T-helper 2 cell treated with Interferon-gamma antibody and Interleukin-4, amounts not matched to agents 100 ng/mL and 5 ng/mL, for 36 hours (primary cell): ENCODE results near the gene FAM24A. TPM values are rescaled to one million over a fixed set of nuclear protein-coding genes. Genes with fewer than 3 reads are reported as not detected.
"Not testable (repeated sequence)": the region's sequence is repeated elsewhere in the genome, so short reads cannot be mapped to it uniquely, and the experiment has no call there.

Experiments used
- intact Hi-C: fragments of 100-400 bp; cut with micrococcal nuclease; formaldehyde crosslinking; loops from one replicate; pipeline ENCODE4 v1.15.1; 2023
- total RNA-seq: library from RNA; stranded (reverse); gene quantifications from 2 replicates; pipeline ENCODE4 v1.2.3, GENCODE V29; 2022

FAM24A gene
- total RNA-seq, result not detected in 2 replicates

DNA sequence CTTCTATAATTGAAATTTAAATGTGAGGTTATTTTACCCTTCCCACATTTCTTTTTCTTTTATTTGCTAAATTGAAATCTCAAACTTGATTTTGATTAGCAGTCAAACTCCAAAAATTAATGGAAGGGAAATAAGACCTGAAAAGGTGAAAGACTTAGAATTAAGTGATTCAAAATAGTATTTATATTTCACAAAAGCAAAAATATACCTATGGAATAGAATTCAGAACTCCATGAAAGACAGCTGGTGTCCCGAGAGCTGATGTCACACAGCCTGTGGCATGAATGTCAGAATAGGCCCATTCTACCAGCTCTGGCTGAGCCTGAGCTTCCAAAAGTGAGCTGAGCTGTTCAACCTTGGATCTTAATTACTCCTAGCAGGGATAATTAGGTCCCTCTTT lies at the start of gene FAM24A:
Gene FAM24A, plus strand, starts transcription at position 301 of the 400 bp plus-strand sequence. CDS start 1,025 bp downstream, outside the sequence.
- intact Hi-C loops, result no loop called here

DNA sequence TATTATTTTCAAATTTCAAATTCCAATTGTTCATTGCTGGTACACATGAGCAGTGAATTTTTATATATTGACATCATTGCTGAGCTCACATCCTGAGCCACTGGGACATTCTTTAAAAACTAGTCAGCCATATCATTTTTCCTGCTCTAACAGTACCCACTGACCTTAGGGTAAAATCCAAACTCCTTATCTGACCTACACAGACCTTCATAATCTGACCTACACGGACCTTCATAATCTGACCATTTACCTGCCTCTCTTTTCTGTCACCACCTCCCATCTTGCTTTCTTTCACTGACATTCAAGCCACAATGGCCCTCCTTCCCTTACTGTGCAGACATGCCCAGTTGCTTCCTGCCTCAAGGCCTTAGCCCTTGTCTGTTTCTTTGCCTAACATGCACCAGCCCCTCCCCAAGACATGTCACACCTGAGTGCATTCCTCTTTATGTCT lies 48.7 kb upstream of the FAM24A start:
- intact Hi-C loops, result no loop called here

GRCh38 chr10:122863216-122864193 lies 46.9 kb upstream of the FAM24A start:
- intact Hi-C loops, result no loop called here

DNA sequence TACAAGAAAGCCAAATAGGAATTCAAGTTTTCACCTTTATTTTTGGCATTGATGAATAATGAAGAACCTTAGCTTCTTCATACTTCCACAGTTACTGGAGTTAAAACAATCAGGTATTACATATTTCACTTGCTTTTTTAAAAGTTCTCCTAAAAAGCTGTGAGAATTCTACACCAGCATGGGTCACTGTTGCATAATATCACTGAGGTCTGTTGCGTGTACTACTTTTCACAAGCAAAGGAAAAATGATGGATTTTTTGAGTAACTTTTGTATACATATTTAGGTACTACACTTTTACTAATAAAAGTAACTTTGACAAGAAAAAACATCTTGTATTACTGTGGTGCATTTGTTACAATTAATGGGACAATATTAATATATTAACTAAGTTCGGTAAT lies 46.2 kb upstream of the FAM24A start:
- intact Hi-C loops, result no loop called here

DNA sequence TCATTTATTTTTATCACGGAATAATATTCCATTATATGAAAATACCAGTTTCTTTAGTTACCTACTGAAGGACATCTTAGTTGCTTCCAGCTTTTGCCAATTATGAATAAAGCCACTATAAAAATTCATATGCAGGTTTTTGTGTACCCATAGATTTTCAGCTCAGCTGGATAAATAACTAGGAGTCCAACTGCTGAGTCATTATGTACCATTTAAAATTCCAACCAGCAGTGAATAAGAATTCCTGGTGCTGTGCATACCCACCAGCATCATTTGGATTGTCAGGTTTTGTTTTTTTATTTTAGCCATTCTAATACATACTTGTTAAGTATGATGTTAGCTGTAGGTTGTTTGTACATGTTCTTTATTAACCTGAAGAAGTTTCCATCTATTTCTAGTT lies 45.5 kb upstream of the FAM24A start:
- intact Hi-C loops, result no loop called here

GRCh38 chr10:122866757-122867482 lies 43.5 kb upstream of the FAM24A start:
- intact Hi-C loops, result not testable (repeated sequence)

- intact Hi-C loops, result not testable (repeated sequence)
Measured at GRCh38 chr10:122868768-122869167, 41.6 kb upstream of the FAM24A start.

DNA sequence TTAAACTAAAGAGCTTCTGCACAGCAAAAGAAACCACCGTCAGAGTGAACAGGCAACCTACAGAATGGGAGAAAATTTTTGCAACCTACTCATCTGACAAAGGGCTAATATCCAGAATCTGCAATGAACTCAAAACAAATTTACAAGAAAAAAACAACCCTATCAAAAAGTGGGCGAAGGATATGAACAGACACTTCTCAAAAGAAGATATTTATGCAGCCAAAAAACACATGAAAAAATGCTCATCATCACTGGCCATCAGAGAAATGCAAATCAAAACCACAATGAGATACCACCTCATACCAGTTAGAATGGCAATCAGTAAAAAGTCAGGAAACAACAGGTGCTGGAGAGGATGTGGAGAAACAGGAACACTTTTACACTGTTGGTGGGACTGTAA lies 38.5 kb upstream of the FAM24A start:
- intact Hi-C loops, result loop anchor here (10.0 kb wide), 1 partner anchor 497 kb away; the partner anchor contains the start of gene PLEKHA1

DNA sequence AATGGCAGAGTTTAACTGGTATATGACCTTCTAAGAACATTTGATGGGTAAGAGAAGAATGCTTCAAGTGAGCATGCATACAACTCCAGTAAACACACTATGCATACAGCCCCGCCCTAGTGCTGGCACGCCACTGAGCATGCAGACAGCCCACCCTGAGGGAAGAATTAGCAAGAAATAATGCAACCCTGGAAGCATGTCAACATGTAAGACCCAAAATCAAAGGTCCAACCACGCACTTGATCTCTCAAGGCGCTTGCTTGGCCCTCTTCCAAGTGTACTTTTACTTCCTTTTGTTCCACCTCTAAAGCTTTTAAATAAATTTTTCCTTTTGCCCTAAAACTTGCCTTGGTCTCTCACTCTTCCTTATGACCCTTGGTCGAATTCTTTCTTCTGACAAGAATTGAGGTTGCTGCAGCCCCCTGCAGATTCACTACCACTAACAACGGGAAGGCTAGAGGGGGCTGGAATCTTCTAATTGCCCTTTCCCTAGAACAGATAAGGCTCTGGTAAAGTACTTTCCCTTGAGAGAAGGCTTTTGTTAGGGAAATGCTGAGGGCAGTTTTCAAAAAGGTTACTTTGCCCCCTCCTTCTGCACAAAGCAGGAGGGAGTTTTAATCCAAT lies 34.5 kb upstream of the FAM24A start:
- intact Hi-C loops, result loop anchor here (10.0 kb wide), 1 partner anchor 501 kb away; the partner anchor contains the start of gene PLEKHA1

DNA sequence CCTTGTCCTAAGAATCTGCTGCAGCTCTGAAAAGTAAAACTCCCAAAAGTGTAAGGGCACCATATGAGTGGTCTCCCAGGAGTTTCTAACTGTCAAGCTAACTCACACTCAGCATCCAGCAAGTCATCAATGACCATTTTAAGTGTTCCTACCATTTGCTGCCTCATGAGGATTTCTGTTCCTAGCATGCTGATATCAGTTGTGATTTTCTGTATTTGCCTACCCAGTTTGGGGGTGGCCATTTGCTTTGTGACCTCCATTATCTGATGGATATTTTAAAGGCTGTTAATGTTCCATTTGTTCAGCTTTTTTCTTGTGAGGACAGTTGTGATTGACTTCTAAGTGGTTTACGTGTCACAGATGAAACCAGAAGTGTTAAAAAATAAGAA lies 33.9 kb upstream of the FAM24A start:
- intact Hi-C loops, result loop anchor here (10.0 kb wide), 1 partner anchor 502 kb away; the partner anchor contains the start of gene PLEKHA1

DNA sequence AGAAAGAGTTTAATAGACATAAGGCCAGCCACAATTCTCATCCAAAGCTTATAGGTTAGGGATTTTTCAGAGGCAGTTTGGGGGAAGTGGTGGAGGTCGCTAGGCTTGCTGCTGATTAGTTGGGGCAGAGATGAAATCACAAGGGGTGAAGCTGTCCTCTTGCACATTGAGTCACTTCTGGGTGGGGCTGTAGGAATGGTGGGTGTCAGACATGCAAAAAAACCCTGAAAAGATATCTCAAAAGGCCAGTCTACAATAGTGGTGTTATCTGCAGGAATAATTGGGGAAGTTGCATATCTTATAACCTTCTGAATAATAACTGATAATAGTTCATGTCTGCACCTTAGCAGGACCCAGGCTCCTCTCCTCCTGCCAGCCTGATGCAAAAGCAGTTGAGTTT lies 33.1 kb upstream of the FAM24A start:
- intact Hi-C loops, result loop anchor here (10.0 kb wide), 1 partner anchor 502 kb away; the partner anchor contains the start of gene PLEKHA1

DNA sequence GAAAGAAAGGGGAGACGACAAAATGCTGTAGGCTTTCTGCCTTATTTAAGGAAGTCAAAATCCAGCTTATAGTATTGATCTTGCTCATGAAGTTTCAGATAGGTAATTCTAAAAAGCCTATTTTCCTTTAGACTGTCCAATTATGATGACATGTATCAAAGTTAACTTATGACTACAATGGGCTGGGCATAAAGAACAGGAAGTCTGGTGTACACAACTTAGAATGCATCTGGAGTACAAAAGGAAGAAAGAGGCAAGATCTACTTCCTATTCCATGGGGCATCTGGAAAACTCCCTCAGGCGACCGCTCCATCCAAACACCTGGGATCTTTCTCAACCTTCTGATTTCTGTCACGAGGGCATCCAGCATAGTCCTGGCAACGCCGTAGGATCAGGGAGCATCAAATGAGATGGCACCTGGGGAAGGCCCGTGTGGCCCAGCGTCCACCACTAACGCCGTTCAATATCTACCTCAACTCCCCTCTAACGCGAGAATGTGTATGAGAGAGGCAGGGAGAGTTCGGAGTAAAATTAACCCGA lies 31.5 kb upstream of the FAM24A start:
- intact Hi-C loops, result loop anchor here (1.0 to 10.0 kb wide), 6 partner anchors 34 to 504 kb away; partner anchors contain the start of genes BUB3, C10orf88, IKZF5 and PLEKHA1

DNA sequence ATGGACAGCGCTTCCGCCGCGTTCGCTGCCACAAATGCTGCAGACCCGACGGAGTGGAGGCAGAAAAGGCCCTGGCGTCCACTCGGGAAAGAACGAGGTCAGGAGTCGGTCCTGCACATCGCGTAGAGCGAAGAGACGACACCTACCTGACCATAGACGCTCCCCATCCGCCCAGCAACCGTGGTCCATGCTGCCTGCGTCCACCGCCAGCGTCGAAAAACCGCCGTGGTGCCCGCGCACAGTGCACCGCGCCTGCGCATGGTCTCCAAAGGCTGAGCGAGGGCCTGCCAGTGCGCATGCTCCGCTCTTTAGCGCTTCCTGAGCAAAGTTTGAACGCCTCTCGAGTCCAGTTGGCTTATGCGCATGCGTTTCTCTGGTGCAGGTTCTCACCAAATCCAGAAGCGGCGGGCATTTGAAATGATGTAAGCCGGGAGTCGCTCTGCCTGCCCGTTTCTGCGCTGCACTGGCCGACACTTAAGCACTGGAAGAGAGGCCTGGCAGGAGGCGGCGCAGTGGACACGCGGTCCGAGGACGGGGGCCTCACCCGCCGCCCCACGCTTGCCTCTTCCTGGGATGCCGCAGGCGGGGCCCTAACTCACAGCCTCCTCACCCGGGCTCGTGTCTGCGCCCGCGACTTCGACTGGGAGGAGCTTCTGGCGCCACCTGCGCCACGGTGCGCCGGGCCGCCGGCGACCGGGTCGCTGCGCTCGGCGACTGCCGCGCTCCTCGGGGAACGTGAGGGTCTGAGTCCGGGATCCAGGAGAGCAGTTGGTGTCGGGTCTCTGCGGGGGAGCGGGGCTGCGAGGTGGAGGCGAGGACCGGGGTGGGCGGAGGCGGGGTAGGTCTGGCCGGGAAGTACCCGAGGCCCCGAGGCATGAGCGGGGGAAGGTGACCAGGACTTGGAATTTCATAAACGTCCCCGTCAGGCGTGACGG lies 30.8 kb upstream of the FAM24A start, which contains the start of gene FAM24B:
Gene FAM24B, minus strand, starts transcription at position 243 of the 935 bp plus-strand sequence. CDS start 29,066 bp downstream, outside the sequence.
- intact Hi-C loops, result loop anchor here (1.0 to 10.0 kb wide), 6 partner anchors 33 to 505 kb away; partner anchors contain the start of genes BUB3, C10orf88, IKZF5 and PLEKHA1

GRCh38 chr10:122882766-122883165 lies 27.6 kb upstream of the FAM24A start:
- intact Hi-C loops, result no loop called here

DNA sequence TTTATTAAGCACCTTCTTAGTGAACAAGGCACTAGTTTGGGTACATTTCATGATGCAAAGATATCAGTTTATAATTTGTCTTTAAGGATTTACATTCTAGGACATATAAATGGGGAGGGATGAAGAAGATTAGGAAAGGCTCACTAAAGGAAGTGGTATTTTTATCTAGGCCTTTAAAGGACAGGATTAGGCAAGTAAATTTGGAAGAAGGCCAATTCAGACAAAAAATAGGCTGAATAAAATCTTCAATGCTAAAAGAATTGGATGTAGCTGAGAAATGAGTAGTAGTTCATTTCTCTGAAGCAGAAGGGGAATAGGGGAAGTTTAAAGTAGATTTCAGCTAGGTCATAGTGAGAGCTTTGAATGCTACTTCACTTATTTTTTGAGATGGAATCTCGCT lies 26.2 kb upstream of the FAM24A start:
- intact Hi-C loops, result no loop called here

DNA sequence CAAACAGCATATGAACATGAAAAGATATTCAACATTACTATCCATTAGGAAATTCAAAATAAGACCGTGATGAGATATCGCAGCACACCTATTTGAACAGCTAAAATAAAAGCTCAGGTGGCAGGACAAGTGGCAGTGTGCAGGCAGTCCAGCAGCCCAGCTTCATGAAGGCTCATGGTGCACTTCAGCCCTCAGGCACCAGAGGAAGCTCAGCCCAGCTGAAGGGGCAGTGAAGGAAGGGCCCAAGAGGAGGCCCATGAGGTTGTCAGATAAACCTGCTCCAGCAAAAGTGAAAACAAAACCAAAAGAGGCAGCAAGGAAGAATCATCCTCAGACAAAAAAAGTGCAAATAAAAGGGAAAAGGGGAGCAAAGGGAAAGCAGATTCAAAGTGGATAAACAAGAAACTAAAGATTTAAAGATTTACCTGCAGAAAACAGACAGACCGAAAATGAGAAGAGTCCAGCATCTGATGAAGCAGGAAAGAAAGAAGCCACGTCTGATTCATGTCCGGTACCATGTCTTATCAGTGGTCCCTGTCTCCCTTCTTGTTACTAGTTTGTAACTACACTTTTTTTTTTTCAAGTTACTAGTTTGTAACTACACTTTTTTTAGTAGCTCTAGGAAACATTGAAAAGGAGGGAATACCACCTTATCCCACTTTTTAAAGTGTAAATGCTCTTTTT lies 16.0 kb upstream of the FAM24A start:
- intact Hi-C loops, result no loop called here

DNA sequence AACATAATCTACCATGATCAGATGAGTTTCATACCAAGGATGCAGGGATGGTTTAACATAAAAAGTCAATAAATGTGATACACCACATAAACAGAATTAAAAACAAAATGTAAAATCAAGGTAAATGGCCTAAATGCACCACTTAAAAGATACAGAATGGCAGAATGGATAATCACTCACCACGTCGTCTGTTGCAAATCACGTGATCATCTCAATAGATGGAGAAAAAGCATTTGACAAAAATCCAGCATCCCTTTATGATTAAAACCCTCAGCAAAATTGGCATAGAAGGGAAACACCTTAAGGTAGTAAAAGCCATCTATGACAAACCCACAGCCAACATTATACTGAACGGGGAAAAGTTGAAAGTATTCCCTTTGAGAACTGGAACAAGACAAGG lies 6.5 kb upstream of the FAM24A start:
- intact Hi-C loops, result not testable (repeated sequence)

GRCh38 chr10:122911889-122912484 lies 1.6 kb downstream of the FAM24A start:
- intact Hi-C loops, result loop anchor here (1.0 to 2.0 kb wide), 3 partner anchors 33 to 68 kb away; partner anchors contain the start of genes C10orf88, FAM24B and PSTK
